Pulmonary artery endothelial cell (primary cell): Measurements from ENCODE around the gene TRMU. TPM values are rescaled to one million over a fixed set of nuclear protein-coding genes. Genes with fewer than 3 reads are reported as not detected.
A peak's percentile ranks its signal among the peaks of the same experiment; 100 is the strongest.

Experiments used
- DNase-seq: peaks from one replicate; pipeline ENCODE4 v3.0.0-alpha.2; 2011; ENCODE audit warnings: low read depth, low spot score
- total RNA-seq: library from RNA; depleted of rRNA; stranded (reverse); fragments of >200 nt; gene quantifications from 2 replicates; pipeline ENCODE4 v1.2.3, GENCODE V29; 2014

Gene TRMU, protein sequence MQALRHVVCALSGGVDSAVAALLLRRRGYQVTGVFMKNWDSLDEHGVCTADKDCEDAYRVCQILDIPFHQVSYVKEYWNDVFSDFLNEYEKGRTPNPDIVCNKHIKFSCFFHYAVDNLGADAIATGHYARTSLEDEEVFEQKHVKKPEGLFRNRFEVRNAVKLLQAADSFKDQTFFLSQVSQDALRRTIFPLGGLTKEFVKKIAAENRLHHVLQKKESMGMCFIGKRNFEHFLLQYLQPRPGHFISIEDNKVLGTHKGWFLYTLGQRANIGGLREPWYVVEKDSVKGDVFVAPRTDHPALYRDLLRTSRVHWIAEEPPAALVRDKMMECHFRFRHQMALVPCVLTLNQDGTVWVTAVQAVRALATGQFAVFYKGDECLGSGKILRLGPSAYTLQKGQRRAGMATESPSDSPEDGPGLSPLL
- 28.4 and 37.5 TPM in 2 replicates for total RNA-seq

DNA sequence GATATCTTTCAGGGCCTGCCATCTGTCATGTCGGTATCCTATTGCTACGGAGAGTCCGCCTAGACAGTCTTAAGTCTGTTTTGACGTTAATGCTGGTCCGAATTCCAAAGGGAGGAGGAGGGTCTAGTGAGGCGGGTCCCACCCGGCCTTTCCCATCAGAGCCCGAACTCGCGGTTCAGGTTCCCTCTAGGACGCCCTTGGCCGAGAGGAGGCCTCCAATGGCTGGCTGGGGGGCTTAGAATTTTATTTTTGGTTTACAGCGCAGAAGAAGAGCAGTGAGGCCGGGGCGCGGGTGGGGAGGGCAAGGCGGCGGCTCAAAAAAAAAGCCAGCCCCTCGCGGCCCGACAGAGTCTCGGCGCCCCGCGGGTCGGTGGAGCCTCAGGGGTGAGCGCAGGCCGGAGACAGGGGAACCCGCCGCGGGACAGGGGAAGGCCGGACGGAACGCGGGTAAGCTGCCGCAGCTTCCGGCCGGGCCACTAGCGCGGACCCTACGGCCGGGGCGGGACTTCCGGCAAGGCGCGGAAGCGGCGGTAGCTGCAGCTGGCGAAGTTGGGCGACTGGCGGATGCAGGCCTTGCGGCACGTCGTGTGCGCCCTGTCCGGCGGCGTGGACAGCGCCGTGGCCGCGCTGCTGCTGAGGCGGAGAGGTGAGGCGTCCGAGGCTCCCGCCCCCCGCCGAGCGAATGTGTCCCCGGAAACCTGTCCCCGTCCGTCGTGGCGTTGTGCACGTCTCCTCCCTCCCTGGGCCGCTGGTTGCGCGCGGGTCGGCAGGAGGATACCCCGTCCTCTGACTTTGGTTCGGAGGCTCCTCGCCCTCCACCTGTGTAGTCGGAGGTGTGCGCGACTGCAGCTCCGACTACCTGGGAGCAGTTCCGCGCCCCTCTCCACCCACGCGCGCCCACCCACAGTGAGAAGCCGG, at the start of gene TRMU:
Gene TRMU, plus strand, starts transcription at position 514 of the 918 bp plus-strand sequence. Its CDS starts 51 bp downstream, at position 565.
- peak; percentile 64 for DNase-seq

GRCh38 chr22:46286006-46286405, 49.5 kb upstream of the TRMU start:
- no peak for DNase-seq

DNA sequence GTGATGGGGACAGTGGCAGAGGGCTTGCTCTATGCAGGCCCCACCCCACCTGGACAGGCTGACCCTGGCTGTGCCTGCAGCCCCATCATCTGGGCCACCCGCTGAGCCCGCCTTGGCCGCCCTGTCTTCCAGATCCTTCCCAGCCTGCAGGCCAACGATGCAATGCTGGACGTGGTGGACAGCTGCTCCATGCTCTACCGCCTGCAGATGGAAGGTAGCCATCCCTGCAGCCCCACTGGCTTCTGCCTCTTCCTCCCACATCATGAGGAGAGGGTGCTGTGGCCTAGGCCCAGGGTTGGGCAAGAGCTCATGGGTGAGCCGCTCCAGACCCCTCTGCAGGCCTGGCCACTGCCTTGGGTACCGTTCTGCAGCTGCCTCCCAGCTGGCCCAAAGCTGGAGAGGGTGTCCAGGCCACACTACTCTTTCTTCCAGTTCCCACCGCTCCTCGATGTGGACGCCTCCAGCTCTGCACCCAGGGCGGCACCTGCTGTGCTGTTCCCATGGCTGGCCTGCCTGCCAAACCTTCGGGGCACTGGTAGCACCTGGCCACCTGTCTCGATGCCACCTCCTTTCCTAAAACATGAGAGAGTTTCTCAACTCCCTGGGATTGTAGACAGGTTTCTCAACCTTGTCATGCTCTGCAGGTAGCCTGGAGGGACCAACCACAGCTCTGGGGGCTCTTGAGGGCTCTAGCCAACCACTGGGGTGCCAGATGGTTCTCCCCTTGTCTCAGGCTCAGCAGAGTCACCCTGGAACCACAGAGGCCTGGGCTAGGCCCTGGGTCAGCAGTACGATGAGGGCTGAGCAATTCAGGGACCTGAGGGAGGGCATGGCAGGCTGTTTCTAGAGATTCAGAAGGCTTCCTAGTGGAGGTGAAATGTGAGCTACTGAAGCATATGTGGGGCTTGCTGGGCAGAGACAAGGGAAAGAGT, 48.3 kb upstream of the TRMU start:
- DNase-seq: no peak

DNA sequence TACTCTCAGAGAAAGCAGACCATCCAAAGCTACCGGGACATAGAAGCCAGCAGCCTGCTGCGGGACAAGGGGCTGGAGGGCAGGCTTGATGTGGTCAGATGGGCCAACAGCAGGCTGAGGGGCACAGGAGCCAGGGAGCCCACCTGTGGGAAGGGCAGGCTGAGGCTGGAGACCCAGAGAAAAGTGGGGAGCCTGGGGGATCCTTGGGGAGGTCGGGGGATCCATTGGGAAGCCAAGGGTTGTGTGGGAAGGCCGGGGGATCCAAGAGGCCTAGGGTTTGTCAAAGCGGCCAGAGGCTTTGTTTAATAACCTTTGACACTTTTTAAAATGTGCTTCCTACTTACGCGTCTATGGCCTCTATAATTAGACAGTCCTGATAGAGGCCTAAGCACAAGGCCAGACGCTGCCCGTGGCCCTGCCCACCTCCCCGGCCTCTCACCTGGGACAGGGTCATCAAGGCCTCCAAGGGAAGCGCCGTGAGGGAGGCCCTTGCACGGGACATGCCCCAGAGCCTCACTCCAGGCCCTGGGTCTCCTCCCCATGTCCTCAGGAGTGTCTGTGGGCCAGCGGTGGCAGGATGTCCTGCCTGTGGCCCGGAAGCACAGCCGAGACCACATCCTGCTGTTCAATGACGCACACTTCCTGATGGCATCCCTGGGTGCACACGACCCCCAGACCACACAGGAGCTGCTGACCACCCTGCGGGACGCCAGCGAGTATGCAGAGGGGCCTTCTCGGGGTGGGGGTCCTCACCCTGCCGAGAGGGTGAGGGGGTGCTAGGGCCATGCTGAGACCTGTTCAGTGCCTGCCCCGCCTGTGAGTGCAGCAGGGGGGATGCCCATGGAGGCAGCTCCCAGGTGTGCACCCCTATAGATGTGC, 47.4 kb upstream of the TRMU start:
- no peak for DNase-seq

DNA sequence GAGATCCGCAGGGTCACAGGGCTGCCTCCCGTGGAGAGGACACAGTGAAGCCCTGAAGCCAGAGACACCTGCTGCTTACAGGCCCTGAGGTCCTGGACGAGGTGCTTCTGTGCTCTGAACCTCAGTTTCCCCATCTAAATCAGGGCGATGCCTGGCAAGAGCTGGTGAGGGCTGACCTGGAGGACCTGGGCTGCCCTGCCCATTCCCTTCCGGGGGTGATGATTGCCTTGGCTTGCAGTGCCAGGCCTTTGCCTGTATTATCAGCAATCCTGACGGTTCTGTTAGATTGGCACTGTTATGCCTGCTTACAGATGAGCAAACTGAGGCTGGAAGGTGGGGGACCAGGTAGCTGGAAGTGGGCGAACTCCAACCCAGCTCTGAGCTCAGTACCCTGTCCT, 46.7 kb upstream of the TRMU start:
- DNase-seq: no peak

DNA sequence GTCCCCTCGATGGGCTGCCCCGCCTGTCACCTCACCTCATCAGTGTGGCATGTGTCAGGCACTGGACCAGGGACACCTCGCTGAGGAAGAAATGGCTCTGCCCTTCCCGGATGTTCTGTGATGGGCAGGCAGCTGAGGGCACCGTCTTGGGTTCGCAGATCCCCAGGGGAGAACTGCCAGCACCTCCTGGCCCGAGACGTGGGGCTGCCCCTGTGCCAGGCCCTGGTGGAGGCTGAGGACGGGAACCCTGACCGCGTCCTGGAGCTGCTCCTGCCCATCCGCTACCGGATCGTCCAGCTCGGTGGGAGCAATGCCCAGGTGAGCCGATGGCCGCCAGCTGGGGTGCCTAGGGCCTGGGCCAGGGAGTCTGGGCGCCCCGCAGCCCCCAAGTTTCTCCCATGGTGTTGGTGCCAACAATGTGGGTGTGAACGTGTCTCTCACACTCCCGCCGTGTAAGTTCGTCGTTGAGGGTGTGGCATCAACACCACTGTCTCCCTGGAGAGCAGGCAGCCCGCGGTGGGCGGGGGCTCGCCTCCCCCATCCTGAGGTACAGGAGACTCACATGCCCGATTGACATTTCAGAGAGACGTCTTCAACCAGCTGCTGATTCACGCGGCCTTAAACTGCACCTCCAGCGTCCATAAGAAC, 46.1 kb upstream of the TRMU start:
- DNase-seq: no peak

DNA sequence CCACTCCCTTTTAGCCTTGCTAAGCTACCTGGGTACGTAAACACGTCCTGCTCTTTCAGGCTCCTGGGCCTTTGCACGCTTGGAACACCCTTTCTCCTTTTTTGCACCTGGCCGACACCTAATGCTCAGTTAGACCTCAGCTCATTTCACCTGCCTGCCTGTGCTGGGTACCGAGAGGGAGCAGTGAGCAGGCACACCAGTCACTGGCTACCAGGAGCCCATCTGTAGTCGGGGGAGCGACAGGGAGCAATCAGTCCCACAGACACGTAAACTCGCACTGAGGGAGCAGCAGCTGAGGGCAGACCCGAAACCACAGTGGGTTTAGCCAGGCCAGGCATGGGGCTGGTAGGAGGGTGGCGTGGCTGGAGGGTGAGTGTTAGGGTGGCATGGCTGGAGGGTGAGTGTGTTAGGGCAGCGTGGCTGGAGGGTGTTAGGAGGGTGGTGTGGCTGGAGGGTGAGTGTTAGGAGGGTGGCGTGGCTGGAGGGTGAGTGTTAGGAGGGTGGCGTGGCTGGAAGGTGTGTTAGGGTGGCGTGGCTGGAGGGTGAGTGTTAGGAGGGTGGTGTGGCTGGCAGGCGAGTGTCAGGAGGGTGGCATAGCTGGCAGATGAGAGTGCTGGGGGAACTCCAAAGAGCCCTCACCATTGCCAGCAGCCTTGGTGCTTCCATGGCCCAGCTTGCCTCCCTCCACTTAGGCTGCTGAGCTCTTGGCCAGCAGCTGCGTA, 45.2 kb upstream of the TRMU start:
- no peak for DNase-seq

GRCh38 chr22:46290843-46291785, 44.4 kb upstream of the TRMU start:
- no peak for DNase-seq

- no peak for DNase-seq
Observed at GRCh38 chr22:46292173-46292572, 43.3 kb upstream of the TRMU start.

DNA sequence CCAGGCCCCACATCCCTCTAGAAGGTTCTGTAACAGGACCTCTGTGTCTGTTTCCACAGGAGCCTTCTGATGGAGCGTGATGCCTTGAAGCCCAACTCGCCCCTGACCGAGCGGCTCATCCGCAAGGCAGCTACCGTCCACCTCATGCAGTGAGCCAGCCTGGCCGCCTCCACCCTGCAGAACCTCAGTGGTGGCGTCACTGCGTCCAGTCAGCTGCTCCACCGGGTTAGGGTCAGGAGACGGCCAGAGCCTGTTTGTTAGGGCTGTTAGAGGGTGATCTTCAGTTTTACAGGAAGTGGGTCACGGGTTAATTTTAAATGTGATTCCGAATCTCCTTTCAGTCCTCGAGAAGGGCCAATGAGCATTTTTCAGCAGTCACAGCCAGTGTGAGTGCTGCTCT, 42.8 kb upstream of the TRMU start:
- DNase-seq: no peak

DNA sequence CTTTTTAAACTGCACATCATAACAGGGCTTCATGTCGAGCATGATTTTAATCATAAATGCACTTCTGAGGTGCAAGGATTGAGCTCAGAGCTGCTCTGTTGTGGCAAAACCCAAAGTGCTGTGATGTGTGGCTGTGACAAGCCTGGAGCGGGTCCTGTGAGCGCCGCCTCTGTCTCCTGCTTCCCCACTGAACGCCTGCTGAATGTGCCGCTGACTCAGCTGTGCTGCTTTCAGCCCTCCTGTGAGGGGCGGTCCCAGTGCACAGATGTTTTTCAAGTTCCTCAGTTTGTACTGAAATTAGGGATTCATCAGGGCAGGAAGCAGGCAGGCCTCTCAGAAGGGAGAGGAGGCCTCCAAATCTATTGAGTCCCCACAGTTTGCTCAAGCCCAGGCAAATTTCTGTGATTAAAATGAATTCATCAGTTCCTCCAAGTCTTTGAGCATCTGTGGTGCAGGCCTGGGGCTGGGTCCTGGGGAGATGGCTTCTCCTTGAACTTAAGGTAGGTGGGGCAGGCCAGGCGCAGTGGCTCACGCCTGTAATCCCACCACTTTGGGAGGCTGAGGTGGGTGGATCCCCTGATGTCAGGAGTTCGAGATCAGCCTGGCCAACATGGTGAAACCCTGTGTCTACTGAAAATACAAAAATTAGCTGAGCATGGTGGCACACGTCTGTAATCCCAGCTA, 41.8 kb upstream of the TRMU start:
- no peak for DNase-seq

DNA sequence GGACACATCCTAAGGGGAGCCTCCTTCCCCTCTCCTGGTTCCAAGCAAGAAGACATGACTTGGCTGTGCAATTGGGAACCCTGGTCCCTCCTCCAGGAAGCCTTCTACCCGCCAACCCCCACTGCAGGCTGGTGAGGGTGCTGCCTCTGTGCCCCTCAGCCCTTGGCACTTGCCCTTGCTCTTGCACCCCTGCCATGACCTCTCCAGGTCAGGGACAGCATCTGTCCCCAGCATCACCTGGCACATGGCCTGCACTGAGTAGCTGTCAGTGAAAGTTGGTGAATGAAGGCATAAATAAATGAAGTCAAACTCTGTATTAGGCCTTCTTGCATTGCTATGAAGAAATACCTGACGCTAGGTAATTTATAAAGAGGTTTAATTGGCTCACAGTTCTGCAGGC, 40.7 kb upstream of the TRMU start:
- no peak for DNase-seq

DNA sequence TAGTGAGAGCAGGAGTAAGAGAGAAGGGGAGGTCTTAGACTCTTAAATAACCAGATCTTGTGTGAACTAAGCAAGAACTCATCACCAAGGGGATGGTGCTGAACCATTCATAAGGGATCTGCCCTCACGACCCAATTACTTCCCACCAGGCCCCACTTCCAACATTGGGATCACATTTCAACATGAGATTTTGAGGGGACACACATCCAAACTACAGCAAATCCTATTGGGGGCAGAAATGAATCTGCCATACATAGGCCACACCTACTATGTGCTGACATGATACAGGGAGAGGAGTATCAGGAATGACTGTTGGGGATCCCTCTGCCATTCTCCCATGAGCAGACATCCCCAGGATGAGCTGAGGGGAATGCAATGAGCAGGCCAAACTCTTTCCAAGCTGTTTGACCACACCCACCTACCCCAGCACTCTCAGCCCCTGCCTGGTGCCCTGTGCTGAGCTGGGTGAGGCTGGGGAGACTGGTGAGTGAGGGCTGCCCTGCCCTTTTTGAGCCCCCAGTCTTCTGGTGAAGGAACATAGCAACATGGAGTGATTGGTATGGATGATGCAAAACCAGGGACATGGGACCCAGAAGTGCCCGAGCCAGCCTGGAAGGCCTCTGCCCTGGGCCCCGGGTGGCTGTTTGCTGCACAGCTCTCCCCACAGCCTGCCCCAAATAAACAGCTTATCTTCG, 40.1 kb upstream of the TRMU start:
- DNase-seq: no peak

GRCh38 chr22:46296257-46297150, 39.0 kb upstream of the TRMU start, which contains the start of gene GTSE1:
GTSE1 (plus strand) TSS chr22:46296870; CDS start chr22:46297401, 531 bp downstream.
- DNase-seq: peak; percentile 87

DNA sequence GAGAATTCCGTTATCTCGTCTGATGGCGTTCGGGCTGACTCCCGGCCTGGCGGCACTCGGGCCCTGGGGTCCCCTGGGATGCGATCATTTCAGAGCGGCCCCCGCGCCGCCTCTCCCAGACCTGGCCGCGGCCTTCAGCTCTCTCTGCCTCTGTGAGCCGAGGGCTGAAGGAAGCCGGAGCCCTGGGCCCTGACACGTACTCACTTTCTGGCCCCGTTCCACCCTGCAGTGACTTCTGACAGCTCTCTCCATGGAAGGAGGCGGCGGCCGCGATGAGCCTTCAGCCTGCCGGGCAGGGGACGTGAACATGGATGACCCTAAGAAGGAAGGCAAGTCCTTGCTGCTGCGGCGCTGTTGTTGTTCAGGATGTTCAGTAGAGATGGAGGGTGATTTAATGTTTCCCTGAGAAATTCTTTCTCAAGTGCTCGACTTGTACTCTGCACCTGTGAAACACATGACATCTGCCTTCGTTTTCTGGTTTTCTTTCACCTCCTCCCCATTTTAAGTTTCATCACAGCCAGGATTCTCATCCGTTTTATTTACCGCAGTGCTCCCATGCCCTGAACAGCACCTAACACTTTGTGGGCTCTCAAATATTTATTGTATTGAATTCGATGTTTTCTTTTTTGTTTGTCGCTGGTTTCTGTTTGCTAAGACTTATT, 38.2 kb upstream of the TRMU start:
- no peak for DNase-seq
